ENCODE measurements around the gene EYA4.

Gene EYA4

GRCh38 chr6:133380723-133381122 lies 139.6 kb downstream of the EYA4 start:
- no peak overlapping the region for H2AFZ ChIP-seq (ENCODE audit: low read length)
- TF ChIP-seq EZH2phosphoT487 (IDR thresholded peaks at IDR 0.05; ENCODE audit: borderline replicate concordance): no peak
- TF ChIP-seq CTCF (conservative IDR thresholded peaks at IDR 0.05; ENCODE audit: low read length): no peak
- no peak overlapping the region for H3K9ac ChIP-seq (ENCODE audit: low read depth, low read length, poor library complexity, severe bottlenecking)
- no peak overlapping the region for H3K4me3 ChIP-seq (ENCODE audit: low read length, poor library complexity, severe bottlenecking)
- H3F3A ChIP-seq (ENCODE audit: low read depth): no peaks in the 10 kb centered on the region
- H4K20me1 ChIP-seq (ENCODE audit: insufficient read depth, low read length, poor library complexity, severe bottlenecking): no peaks in the 10 kb centered on the region
- H3K9me2 ChIP-seq (replicated peaks; ENCODE audit: low read depth, low read length): no peaks in the 10 kb centered on the region
- no peaks in the 10 kb centered on the region for H3K27me3 ChIP-seq (ENCODE audit: insufficient read depth, low read length, poor library complexity, severe bottlenecking)
- no peaks in the 10 kb centered on the region for H3K9me3 ChIP-seq (ENCODE audit: insufficient read depth, low read depth, low read length)
- no peaks in the 10 kb centered on the region for H3K36me3 ChIP-seq (ENCODE audit: insufficient read depth, low read length)
- H3K79me2 ChIP-seq (ENCODE audit: insufficient read depth, low read length): no peaks in the 10 kb centered on the region
- no peak overlapping the region for H3K4me2 ChIP-seq (ENCODE audit: low read depth, low read length, poor library complexity, severe bottlenecking)
- no peaks in the 10 kb centered on the region for H3K4me1 ChIP-seq (ENCODE audit: insufficient read depth, low read length, poor library complexity, severe bottlenecking)

- Histone ChIP-seq H3K9ac (ENCODE audit: low read depth, low read length, poor library complexity, severe bottlenecking) (no peak overlapping the region), H3K4me3 (ENCODE audit: low read length, poor library complexity, severe bottlenecking) (no peak overlapping the region), H3K36me3 (ENCODE audit: insufficient read depth, low read length) (no peaks in the 10 kb centered on the region), H3K27me3 (ENCODE audit: insufficient read depth, low read length, poor library complexity, severe bottlenecking) (no peaks in the 10 kb centered on the region), H3K4me2 (ENCODE audit: low read depth, low read length, poor library complexity, severe bottlenecking) (no peak overlapping the region), H3K79me2 (ENCODE audit: insufficient read depth, low read length) (no peaks in the 10 kb centered on the region), H3K4me1 (ENCODE audit: insufficient read depth, low read length, poor library complexity, severe bottlenecking) (no peaks in the 10 kb centered on the region), H3K9me2 (replicated peaks; ENCODE audit: low read depth, low read length) (no peaks in the 10 kb centered on the region), H3K9me3 (ENCODE audit: insufficient read depth, low read depth, low read length) (no peaks in the 10 kb centered on the region), H3F3A (ENCODE audit: low read depth) (no peaks in the 10 kb centered on the region), H2AFZ (ENCODE audit: low read length) (no peak overlapping the region), H4K20me1 (ENCODE audit: insufficient read depth, low read length, poor library complexity, severe bottlenecking) (no peaks in the 10 kb centered on the region)
- TF ChIP-seq EZH2phosphoT487 (IDR thresholded peaks at IDR 0.05; ENCODE audit: borderline replicate concordance) (no peak), CTCF (conservative IDR thresholded peaks at IDR 0.05; ENCODE audit: low read length) (no peak)
Observed at GRCh38 chr6:133388731-133389130, 147.6 kb downstream of the EYA4 start.

GRCh38 chr6:133390168-133390567 lies 149.0 kb downstream of the EYA4 start:
- H3F3A ChIP-seq (ENCODE audit: low read depth): no peaks in the 10 kb centered on the region
- no peak overlapping the region for H2AFZ ChIP-seq (ENCODE audit: low read length)
- H3K79me2 ChIP-seq (ENCODE audit: insufficient read depth, low read length): no peaks in the 10 kb centered on the region
- H3K9me3 ChIP-seq (ENCODE audit: insufficient read depth, low read depth, low read length): no peaks in the 10 kb centered on the region
- H4K20me1 ChIP-seq (ENCODE audit: insufficient read depth, low read length, poor library complexity, severe bottlenecking): no peaks in the 10 kb centered on the region
- no peaks in the 10 kb centered on the region for H3K36me3 ChIP-seq (ENCODE audit: insufficient read depth, low read length)
- H3K4me3 ChIP-seq (ENCODE audit: low read length, poor library complexity, severe bottlenecking): no peak overlapping the region
- H3K27me3 ChIP-seq (ENCODE audit: insufficient read depth, low read length, poor library complexity, severe bottlenecking): no peaks in the 10 kb centered on the region
- no peaks in the 10 kb centered on the region for H3K4me1 ChIP-seq (ENCODE audit: insufficient read depth, low read length, poor library complexity, severe bottlenecking)
- H3K9me2 ChIP-seq (replicated peaks; ENCODE audit: low read depth, low read length): no peaks in the 10 kb centered on the region
- no peak overlapping the region for H3K4me2 ChIP-seq (ENCODE audit: low read depth, low read length, poor library complexity, severe bottlenecking)
- H3K9ac ChIP-seq (ENCODE audit: low read depth, low read length, poor library complexity, severe bottlenecking): no peak overlapping the region
- TF ChIP-seq EZH2phosphoT487 (IDR thresholded peaks at IDR 0.05; ENCODE audit: borderline replicate concordance) (no peak), CTCF (conservative IDR thresholded peaks at IDR 0.05; ENCODE audit: low read length) (no peak)
